ENCODE results near the gene GEMIN5.

The GEMIN5 gene

GRCh38 chr5:154892369-154892771 is 45.6 kb downstream of the GEMIN5 start:
- no peak for DNase-seq (ENCODE audit: low read depth)

DNA sequence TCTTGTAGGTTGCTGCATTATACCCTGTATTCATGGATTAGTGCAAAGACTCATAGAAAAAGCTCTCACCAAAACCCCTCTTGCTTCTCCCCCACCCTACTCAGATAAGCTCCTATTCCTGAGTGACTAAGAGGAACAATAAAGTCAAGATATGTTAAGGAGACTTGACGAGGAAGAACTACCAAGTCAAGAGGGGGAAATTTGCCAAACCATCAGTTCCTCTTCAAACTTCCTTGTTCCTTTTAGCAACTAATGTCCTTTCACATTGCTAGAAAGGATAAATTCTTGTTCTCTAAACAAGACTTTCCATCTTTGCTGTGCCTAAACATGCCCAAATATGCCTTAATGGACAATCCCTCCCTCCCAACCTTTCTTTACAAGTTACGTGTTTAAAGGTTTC is 52.6 kb downstream of the GEMIN5 start:
- no peak for DNase-seq (ENCODE audit: low read depth)

- DNase-seq (ENCODE audit: low read depth): no peak
Measured at GRCh38 chr5:154884424-154884823, 53.6 kb downstream of the GEMIN5 start.

DNA sequence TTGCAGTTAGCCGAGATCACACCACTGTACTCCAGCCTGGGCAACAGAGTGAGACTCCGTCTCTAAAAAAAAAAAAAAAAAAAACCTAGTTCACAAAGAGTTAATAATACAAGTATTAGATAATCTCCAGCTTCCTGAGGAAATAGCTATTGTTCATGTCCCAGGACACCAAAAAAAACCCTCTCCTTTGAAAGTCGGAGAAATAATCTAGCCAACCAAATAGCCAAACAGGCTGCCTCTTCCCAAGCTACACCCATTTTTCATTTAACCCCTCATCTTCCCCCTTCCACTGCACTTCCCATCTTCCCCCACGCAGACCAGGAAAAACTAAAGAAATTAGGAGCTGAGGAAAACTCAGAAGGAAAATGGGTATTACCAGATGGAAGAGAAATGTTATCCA is 56.0 kb downstream of the GEMIN5 start:
- no peak for DNase-seq (ENCODE audit: low read depth)

DNA sequence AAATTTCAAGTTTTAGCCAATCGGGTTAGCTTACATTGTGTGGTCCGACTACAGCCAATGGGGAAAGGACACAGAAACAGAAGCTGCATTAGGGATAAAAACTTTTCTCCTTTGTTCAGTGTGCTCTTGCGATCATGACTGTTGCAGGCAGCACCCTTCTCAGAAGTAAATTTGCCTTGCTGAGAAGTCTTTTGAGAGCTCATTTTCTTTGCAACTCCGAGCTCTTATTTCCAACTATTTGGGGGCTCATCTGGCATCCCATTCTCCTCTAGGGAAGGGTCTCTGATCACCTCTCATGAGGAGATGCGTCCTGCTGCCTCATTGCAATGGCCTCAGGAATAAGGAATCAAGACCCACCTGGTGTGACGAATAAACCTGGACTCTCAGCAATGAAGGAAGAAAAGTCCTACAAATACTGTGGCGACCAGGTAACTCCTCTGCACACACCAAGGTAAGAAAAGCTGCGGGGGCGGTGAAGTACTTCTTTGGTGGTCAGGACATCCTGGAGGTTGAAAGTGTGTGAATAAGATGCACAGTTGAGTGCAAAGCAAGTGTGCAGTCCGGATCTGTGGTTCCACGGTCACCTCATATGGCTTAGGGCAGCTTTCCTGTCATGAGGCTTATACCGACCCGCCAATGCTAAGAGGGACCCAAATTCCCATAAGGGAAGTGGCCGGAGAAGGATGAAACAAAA is 59.2 kb downstream of the GEMIN5 start:
- DNase-seq (ENCODE audit: low read depth): no peak

DNA sequence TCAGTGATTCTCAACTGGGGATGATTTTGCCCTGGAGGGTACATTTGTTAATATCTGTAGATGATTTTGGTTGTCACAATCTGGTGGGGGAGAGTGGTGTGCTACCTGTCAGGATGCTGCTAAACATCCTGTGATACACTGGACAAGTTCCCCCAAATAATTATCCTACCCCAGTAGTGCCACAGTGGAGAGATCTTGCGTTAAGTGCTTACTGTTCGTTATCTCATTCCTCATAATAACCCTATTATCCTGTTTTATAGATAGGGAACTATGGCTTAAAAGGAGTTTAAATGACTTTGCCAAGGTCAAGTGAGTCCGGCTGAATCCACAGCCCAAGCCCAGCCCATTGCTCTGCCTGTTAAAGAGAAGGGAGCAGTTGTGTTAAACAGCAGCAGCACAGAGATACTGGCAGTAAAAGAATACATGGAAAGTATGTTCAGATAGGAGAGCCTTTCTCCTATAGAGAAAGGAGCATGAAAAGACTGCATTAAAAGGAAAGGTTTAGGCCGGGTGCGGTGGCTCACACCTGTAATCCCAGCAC is 64.2 kb downstream of the GEMIN5 start:
- DNase-seq (ENCODE audit: low read depth): no peak

- no peak for DNase-seq (ENCODE audit: low read depth)
Measured at GRCh38 chr5:154871734-154872133, 66.3 kb downstream of the GEMIN5 start.

DNA sequence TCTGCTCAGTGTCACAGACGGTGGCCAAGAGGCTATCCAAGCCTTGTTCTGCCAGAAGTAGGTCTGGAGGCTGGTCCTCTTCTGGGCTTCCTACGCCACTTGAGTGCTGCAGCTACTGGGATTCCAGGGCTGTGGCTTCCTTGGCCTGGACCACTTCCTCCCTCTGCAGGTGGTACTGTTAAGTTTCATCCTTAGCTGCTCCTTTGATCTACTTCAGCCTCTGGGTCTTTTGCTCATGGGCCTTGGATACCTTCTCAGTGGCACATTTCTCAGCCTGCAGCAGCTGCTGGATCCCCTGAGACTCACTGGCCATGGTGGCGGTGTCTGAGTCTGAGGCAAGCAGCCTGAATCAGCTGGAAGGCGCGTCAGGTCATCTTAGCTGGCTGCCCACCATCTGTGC is 69.3 kb downstream of the GEMIN5 start:
- no peak for DNase-seq (ENCODE audit: low read depth)

DNA sequence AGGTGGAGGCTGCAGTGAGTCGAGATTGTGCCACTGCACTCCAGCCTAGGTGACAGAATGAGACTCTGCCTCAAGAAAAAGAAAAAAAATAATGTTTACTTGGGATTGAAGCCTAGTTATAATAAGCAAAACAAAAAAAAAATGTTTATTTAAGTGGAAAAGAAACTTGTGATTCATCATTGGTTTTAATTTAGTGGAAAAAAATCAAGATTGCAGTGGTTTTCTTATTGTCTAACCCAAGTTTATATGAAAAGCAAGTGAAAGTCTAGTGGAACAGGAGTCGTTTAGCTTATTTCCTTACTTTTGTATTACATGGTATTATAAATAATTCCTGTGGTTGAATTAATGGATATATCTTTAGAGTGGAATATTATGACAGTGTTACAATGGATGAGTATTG is 71.2 kb downstream of the GEMIN5 start:
- DNase-seq (ENCODE audit: low read depth): no peak

DNA sequence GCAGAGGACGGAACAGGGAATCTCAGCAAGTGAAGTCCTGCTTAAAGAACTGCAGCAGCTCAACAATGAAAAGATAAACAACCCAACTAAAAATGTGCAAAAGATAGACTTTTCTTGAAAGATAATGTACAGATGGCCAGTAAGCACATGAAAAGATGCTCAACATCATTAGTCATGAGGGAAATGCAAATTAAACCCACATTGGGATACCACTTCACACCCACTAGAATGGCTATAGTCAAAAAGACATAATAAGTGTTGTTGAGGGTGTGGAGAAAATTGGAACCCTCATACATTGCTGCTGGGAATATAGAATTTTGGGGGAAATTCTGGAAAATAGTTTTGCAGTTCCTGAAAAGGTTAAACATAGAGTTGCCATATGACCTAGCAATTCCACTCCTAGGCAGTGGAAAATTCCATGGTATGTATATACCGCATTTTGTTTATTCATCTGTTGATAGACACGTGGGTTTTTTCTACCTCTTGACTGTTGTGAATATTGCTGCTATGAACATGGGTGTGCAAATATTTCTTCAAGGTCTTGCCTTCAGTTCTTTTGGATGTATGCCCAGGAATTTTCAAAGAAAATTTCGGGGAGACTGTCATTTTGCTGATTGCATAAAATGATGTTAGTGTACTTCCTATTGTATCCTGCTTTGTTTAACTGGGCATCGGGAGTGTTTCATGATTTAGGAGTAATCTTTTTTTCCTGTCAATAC is 72.4 kb downstream of the GEMIN5 start:
- no peak for DNase-seq (ENCODE audit: low read depth)

DNA sequence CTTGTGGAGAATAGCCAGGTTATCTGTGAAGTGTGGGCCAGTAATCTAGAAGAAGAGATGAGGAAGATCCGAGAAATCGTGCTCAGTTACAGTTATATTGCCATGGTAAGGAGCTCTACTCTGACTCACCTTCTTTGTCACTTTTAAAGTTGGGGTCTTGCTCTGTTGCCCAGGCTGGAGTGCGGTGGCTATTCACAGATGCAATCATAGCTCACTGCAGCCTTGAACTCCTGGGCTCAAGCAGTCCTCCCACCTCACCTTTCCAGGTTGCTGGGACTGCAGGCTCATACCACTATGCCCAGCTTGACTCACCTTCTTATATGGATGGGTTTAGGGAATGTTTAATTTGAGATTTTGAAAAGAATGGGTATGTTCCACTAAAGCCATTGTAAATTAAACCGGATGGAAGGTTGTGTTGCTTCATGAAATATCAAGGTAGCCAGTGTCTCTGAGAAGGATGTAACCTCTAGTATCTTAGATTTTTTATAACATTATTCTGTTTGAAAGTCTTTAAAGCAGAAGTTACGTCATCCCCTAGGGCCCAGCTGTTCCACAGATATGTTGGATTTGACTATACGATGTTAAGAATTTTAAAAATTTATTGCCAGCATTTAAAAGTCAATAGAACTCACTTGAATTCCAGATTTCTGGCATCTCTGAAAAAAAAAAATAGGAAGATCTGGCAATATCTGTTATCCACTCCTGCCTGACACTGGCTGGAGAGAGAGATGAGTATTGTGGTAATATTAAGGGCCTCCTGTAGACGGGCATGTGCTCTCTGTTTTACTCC is 74.5 kb downstream of the GEMIN5 start:
- DNase-seq (ENCODE audit: low read depth): no peak

DNA sequence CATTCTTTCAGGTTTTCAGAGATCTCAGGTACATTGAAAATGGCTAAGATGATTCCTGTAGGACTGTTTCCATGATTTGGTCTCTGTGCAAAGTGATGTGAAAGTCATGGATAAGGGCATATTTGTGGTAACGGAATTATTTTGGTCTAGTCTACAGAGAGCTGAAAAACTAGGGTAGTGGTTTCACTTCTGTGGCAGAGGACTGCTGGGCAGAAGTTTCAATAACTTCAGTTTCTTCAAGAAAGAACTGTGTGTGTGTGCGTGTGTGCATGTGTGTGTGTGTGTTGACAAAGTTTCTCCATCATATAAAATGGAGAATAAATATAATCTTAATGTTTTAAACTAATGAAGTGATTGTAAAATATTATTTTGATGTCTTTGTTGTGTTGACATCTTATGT is 75.2 kb downstream of the GEMIN5 start:
- DNase-seq (ENCODE audit: low read depth): no peak

DNA sequence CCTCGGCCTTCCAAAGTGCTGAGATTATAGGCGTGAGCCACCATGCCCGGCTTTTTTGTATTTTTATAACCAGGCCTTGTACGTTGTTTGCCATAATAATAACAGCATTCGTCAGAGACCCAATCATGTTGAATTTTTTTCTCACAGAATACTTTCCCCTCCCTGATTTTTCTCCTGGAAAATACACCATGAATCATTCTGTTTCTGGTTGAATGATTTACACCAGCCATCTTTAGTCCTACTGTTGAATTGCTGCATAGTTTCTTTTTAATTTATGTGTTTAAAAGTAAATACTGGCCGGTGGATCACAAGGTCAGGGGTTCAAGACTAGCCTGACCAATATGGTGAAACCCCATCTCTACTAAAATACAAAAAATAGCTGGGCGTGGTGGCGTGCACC is 76.1 kb downstream of the GEMIN5 start:
- no peak for DNase-seq (ENCODE audit: low read depth)

DNA sequence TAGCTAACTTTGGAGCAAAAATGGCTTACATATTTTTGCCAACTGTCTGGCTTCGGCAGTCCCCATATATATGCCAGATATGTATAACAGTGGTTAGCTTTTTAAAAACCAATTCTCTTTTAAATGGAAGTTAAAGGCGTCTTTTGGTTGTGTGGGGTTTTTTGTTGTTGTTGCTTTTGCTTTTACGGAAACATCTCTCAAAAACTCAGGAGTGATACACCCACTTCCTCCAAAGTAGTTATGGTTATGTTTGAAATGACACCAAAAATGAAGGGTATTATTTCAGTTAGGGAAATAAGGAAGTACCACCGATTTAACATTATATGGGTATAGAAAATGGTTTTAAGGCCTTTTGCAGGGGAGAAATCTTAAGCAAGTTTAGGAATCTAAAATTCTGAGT is 77.2 kb downstream of the GEMIN5 start:
- DNase-seq (ENCODE audit: low read depth): no peak

DNA sequence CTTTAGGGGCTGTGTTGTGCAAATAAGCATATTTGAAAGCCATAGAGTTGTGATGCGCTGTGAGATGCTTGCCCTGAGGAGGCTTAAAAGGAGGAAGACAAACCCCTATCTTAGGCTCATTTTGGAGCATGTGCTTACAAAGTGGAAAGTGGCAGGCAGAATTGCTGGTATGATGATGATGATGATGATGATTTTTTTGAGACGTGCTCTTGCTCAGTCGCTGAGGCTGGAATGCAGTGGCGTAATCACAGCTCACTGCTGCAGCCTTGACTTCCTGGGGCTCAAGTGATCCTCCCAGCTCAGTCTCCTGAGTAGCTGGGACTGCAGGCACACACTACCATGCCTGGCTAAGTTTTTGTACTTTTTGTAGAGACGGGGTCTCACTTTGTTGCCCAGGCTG is 77.9 kb downstream of the GEMIN5 start:
- DNase-seq (ENCODE audit: low read depth): no peak

GRCh38 chr5:154858972-154859871 is 78.8 kb downstream of the GEMIN5 start:
- no peak for DNase-seq (ENCODE audit: low read depth)

DNA sequence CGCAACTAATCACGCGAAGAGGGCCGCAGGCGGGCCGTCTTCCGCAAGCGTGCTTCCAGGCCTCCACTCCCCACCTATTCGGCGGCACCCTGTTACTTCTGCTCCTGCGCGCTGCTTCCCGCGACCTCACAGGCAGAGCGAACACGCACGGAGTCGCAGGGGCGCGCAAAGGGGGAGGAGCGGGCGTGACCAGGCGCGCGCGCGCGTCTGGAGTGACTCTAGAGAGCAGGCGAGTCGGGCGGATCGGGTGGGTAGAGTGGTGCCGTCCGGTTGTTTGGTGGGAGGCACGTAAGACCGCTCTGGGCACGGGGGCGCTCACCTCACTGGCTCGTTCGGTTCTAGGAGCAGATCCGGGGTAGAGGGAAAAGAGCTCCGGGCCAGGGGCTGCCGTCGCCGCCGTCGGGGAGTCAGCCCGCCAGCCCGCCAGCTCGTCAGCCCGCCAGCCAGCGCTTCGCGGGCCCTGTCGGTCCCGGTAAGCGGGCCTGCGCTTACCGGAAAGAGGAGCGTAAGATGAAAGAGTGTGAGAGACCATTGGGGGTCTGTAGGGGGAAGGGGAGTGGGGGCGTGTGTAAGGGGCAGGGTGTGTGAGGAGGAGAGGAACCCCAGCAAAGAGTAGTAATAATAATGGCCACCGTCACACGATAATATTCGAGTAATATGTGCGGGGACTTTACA is 79.6 kb downstream of the GEMIN5 start, which contains the start of gene CNOT8:
Gene CNOT8, plus strand, starts transcription at position 331 of the 675 bp plus-strand sequence. CDS start 4,652 bp downstream, outside the sequence.
- DNase-seq (ENCODE audit: low read depth): peak; percentile 97

DNA sequence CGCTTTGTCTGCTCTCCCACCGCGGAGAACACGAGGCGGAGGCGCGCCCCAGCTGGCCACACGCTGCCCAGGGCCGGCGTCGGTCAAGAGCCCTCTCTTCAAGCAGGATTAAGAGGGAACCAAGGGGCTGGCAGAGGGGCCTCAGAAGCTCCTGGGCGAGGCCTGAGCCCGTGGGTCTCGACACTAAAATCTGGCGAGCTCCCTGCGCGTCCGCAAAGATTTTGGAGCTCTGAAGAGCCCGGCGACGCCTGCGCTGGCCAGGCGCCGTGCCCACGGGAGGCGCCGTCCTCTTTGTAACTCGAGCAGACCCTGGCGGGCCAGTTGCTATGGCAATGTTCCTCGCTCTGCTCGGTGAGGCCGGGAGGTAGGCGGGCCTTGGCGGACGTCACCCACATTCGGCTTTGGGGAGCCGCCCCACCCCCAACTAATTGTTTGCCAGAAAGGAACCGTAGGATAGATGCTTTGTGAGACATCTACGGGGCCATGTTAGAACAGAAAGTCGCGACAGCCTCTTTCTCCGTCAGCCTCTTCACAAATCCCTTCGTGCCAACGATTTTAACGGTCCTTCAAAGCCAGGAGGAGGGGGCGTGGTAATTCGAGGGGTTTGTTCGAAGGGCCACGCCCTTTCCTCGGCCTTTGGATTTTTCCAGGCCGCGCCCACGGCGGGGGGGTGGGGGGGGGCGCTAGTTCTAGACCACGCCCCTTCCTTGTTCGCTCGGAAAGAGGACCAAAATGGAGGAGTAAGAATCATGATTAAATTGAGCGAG is 80.3 kb downstream of the GEMIN5 start:
- peak; percentile 76 for DNase-seq (ENCODE audit: low read depth)

DNA sequence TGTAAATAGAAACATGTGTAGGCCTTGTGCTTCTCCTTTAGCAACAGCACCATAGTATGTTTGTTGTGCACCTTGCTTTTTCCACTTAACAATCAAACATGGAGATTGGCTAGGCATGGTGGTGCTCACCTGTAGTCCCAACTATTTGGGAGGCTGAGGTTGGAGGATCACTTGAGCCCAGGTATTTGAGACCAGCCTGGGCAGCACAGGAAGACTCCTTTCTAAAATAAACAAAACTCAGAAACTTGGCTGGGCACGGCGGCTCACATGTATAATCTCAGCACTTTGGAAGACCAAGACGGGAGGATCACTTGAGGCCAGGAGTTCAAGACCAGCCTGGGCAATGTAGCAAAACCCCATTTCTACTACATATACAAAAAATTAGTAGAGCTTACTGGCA is 86.7 kb downstream of the GEMIN5 start:
- DNase-seq (ENCODE audit: low read depth): no peak

All from activated T-helper 9 cell treated with anti-CD3 and anti-CD28 coated beads, Interleukin-2, amount 50 U/mL, for 16 hours (primary cell).